Tibial nerve (tissue), 3 donors: Measurements from ENCODE around the gene CLDN34.

Experiments
- POLR2A ChIP-seq, 2 donors: fragments of 450-650 bp; IDR thresholded peaks; one replicate each; pipeline ENCODE4 v1.6.1; 2017; ENCODE audit warnings: antibody characterized with exemption in 2 of 2, mild to moderate bottlenecking in 2 of 2, moderate library complexity in 2 of 2
- TF ChIP-seq, protein P1 (sequence below), 5 experiments: fragments of 200-600 bp in 3 of 5; fragments of 450-650 bp in 2 of 5; sonication (generic) in 3 of 5; IDR thresholded peaks; one replicate each; pipeline ENCODE4 v1.5.1; 2016 to 2019; ENCODE audit warnings: antibody characterized with exemption in 5 of 5, mild to moderate bottlenecking in 3 of 5, moderate library complexity in 2 of 5

DNA sequence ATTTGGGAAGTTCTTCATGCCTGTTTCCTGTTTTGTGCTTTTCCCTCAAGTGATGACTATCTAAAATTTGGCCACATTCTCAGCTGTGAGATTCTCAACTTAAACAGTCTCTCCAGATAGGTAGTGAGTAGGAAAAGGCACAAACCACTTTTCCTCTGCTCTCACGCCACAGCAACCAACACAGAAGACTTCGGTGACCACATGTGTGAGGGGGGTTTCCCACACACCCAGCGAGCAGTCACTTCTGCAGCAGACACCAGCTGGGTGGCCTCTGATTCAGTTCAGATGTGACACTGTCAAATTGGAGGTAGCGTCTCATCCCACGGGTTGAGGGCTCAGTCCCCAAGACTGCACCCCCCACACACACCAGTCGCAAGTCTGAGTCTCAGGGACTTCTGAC is 25.1 kb upstream of the CLDN34 start:
- TF ChIP-seq POLR2A (IDR thresholded peaks at IDR 0.05): no peak
- TF ChIP-seq, protein P1, sequence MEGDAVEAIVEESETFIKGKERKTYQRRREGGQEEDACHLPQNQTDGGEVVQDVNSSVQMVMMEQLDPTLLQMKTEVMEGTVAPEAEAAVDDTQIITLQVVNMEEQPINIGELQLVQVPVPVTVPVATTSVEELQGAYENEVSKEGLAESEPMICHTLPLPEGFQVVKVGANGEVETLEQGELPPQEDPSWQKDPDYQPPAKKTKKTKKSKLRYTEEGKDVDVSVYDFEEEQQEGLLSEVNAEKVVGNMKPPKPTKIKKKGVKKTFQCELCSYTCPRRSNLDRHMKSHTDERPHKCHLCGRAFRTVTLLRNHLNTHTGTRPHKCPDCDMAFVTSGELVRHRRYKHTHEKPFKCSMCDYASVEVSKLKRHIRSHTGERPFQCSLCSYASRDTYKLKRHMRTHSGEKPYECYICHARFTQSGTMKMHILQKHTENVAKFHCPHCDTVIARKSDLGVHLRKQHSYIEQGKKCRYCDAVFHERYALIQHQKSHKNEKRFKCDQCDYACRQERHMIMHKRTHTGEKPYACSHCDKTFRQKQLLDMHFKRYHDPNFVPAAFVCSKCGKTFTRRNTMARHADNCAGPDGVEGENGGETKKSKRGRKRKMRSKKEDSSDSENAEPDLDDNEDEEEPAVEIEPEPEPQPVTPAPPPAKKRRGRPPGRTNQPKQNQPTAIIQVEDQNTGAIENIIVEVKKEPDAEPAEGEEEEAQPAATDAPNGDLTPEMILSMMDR (IDR thresholded peaks at IDR 0.05): no peak
